ENCODE results near the gene C16orf96. TPM values are rescaled to one million over a fixed set of nuclear protein-coding genes. Genes with fewer than 3 reads are reported as not detected.

C16orf96 gene
- total RNA-seq, 1 experiment from 2014 or later: not detected

DNA sequence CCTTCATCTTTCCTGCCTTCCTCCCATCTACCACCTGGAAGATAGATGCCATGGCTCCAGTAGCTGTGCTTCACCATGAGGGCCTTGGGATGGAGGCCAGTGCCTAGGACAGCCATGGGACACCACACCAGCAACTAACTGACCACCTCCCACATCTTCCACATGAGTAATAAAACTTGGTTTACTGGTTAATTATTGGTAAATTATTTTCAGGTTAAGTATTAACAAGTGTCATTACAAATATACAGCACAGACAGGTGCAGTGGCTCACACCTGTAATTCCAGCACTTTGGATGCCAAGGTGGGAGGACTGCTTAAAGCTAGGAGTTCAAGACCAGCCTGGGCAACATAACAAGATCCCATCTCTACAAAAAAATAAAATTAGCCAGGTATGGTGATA lies 31.6 kb upstream of the C16orf96 start:
- DNase-seq (ENCODE audit: extremely low read depth, low read depth): no peak

DNA sequence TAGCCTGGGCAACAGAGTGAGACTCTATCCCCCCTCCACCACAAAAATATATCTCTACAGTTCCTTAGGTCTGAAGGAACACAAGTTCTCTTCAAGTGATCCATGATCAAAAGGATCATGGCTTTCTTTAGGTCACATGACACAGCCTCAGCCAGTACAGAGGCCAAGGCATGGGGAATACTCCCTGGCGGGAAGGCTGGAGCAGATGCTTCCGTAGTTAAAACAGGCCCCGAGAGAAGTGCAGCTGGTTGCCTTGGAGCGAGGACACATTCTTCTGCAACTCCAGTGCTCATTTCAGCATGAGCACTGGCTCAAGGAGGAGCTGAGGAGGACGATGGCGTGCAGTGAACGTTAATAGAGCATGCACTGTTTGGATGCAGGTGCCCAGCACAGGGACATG lies 31.1 kb upstream of the C16orf96 start:
- no peak for DNase-seq (ENCODE audit: extremely low read depth, low read depth)

DNA sequence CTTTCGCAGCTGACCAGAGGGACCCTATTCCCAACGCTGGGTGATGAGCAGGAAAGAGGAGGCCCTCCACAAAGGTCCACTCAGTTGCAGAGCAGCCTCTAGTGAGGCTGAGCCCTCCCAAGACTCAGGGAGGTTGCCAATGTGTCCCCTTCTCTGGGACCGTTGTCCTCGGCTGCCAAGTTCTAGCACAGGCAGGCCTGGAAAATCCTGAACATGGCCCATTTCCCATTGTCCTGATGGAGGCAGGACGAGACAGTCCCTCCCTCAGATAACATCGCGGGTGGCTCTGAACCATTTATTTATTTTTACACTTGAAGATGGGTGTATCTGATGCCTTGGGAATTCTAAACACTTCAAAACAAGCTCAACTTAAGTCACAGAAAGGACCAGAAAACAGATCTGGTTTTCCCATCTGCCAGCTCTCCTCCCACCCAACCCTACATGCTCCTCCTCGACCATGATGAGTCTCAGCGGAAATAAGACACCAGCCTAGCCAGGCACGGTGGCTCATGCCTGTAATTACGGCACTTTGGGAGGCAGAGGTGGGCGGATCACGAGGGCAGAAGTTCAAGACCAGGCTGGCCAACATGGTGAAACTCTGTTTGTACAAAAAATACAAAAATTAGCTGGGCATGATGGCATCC lies 30.4 kb upstream of the C16orf96 start:
- no peak for DNase-seq (ENCODE audit: extremely low read depth, low read depth)

DNA sequence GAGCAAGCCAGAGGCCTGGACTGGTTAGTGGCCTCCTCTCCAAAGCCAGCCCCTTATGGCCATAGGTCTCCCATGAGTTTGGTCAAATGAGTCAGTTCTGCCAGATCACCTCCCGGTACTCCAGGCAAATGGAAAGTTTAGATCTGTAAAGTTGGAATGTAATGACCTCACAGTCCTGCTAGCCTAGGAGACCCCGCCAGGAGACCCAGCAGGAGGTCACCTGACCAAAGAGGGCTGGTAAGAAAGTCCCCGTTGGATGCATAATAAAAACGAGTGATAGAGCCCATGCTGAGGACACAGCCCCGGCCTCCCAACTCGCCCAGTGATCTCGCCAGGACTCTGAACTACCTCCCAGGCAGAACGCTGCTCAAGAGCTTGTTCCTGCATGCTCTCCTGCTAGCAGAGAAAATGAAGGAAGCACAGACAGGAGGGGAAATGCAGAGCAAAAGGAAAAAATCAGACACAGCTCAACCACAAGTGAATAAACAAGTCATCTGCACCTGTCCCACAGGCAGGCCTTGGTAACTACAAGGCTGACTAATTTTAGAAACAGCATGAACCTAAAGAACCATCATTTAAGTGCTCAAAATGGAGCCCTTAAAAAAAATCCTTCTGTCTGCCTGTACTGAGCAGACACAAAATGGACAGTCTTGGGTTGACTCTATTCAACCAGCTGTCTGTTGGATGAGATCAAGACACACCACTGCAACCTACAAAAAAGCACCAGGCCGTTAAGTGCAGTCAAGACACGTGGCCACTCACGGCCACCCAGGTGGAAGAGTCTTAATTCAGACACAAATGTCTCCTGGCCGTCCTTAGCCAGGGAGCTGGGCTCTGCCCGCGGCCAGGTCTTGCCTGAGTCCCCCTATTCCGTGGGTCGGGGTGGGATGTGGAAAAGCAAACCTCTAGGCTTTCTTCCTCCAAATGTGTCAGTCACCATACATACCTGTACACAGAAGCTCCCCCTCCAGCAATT lies 26.8 kb upstream of the C16orf96 start:
- DNase-seq (ENCODE audit: extremely low read depth, low read depth): no peak

DNA sequence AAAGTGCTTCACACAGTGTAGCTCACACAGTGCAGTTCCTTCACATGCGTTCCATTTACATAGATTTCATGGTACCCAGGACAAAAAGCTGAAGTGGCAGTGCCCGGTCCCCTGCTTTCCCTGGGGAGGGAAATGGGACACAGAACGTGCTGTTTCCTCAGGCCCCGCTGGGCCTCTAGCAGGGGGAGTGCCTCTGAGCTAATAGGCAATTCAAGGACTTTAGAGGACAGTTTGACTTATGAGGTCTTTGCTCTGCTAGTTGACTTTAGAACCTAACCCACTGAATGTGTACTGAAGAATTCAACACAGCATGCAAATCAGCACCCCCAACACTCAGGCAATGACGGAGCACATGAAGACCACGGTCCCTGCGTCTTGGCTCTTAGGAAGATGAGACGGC lies 24.3 kb upstream of the C16orf96 start:
- DNase-seq (ENCODE audit: extremely low read depth, low read depth): no peak

DNA sequence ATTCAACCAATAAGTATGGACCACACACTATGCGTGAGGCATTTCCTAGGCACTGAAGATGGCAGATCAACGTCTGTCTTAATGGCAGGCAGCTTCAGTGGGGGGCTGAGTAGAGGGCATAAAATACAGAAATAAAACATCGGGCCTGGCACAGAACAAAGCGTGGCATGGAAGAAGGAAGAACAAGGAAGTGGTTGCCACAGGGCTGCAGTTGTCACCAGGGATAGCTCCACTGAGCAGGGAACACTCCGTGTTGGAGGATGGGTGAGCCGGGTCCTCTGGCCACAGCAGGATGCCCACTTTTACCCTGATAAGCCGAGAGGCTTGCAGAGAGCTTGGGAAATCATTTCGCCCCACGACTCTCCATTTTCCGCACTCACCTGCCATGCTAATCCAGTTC lies 23.9 kb upstream of the C16orf96 start:
- no peak for DNase-seq (ENCODE audit: extremely low read depth, low read depth)

DNA sequence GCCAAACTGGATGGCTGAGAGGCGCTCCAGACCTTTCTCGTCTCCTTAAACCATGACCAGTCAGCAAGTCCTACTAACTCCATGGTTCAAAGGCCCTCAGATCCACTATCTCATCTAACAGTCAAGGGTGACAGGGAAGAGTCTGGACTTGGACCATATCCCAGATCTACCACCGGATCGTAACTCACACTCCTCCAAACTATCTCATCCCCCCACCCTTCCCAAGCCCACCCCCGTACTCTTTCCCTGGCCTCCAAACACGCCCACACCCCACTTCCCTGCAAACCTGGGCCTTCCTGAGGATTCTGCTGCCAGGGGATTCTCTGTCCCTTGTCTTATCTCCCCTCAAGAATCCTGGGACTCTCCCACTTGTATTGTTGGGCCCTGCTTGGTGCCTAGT lies 22.6 kb upstream of the C16orf96 start:
- DNase-seq (ENCODE audit: extremely low read depth, low read depth): no peak

DNA sequence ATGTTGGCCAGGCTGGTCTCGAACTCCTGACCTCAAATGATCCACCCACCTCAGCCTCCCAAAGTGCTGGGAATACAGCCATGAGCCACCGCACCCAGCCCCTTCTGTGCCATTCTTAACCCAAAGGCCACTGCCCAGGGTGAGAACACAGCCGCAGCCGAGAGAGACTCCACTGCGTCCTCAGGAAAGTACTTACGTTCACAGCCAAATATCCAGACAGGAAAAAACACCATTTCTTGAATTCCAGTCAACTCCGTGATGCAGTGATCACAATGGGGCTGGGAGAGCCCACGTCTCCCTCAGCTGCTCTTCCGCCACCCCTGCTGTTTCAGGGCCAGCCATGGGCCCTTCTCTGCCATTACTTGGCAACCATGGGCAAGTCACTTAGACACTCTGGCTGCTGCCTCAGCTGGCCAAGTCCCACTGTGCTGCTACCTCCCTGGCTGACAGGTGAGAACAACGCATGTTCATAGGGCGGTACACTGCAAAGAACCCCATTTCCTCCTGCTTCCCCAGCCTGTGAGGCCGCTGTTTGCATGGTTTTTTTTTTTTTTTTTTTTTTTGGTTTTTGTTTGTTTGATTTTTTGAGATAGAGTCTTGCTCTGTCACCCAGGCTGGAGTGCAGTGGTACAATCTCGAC lies 21.9 kb upstream of the C16orf96 start:
- DNase-seq (ENCODE audit: extremely low read depth, low read depth): no peak

DNA sequence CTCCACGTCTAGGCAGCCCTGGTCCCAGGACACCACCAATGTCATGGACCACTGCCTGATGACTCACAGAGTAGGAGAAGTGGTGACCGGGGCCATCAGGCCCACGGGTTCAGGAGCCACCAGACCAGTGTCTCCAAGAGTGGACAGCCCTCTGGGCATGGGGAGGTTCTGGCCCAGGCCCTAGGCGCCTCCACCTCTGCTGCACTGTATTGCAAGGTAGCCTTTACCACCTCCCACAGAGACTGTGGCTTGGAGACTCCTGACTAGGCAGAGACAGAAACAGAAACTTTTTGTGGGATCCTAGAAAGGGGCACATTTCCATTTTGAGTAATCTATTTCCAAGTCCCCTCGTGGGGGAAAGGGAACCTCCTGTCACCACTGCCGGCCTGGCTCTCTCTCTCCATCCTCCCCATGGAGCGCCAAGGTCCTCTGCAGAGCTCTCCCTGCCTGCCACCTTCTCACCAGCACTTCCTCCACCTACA lies 20.5 kb upstream of the C16orf96 start:
- DNase-seq (ENCODE audit: extremely low read depth, low read depth): no peak

DNA sequence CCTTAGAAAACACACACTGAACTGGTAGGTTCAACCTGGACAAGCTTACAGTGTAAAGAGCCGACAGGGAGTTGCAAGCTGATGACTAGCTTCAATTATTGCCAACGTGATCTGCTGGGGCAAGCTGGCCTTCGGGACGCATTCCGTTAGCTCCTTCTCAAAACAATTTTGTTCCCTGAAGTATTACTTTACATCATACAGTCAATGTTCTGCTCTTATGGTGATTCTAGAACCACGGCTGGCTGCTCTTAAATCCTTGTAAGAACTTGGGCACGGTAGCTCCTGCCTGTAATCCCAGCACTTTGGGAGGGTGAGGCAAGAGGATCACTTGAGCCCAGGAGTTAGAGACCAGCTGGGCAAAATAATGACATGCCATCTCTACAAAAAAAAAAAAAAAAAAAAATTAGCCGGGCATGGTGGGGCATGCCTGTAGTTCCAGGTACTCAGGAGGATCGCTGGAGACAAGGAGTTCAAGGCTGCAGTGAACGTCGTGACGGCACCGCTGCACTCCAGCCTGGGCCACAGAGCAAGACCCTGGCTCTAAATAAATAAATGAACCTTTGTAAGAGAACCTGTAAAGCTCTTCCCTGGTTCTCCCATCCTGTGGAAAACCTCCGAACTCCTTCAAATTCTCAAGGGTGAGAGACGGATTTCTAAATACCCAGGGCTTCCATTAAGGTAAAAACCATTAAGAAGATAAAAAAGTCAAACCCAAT lies 19.6 kb upstream of the C16orf96 start:
- no peak for DNase-seq (ENCODE audit: extremely low read depth, low read depth)

DNA sequence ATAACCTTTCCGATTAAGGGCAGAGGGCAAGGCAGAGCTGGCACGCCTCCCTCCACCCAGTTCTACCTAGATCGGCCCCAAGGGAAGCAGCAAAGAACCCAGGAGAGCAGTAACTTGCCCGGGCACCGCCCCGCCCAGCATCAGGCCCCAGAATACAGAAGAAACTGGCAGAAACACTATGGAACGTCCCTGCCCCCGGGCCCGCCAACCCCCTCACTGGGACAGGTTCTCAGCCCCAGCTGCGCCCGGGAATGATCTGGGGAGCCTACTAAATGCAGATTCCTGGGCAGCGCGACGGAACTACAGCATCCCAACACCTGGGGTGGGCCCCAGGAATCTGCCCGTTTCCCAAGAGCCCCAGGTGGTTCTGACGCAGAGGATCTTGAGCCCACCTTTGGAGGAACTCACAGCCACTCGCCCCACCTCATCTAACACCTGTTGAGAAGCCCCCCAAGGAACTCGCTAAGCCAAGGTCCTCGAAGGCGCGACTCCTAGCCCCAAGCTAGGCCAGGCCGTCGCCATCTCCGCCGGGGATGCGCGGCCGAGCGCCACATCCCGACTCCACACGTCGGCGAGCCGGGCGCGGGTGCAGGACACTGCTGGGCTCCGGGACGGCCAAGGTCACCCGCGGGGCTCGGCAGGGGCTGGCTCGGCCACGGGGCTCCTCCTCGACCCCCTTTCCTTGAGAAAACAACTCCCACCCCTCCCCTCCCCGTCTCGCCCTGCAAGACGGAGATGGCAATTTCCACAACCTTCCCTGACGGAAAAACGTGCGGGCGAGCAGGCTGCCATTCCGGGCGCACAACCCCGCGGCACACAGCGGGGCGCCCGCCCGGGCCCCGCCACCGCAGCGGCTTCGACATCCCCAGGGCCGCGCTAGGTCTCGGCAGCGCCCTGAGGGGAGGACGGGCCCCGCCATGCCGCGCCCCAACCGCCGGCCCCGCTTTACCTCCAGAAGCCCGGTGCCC lies 18.5 kb upstream of the C16orf96 start:
- DNase-seq (ENCODE audit: extremely low read depth, low read depth): no peak

DNA sequence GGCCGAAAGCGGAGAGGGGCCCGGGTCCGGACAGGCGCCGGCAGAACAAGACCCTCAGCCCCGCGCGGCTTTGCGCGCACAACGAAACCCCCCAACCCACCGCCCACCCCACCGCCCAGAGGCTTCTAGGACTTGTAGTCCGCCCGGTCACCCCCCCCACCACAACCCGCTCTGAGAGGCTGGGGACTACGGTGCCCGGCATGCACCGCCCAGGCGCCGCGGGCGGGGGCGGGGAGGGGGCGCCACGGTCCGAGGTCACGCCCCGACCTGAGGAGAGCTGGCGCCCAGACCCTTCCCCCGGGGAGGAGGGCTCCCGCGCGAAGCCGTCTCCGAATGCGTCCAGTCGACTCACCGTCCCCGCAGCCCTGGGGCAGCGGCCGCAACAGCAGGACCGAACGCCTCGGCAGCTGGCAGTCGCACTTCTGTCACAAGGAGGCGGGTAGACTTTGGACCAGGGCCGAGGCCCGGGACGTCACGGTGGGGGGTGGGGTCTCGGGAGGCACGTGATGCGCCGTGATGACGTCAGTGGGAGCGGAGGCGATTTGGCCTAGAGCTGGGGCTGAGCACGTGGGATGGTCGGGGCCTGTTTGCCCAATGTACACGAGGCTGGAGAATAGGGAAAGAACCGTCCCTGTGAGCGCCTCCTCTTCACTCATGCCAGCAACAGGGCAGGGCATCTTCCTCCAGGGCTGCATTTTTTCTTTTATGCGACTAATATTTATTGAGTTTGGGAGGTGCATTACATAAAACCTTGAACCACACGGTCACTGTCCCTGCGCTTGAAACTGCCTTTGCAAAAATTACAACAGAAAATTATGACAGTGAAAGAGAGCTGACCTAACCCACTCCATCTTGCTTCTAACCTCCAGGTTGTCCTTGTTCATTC lies 17.5 kb upstream of the C16orf96 start, which contains the start of gene CDIP1:
Gene CDIP1 (minus strand): TSS at position 424 of the 886 bp plus-strand sequence. CDS start 24,643 bp downstream, outside the sequence.
- peak; percentile 92 for DNase-seq (ENCODE audit: extremely low read depth, low read depth)

DNA sequence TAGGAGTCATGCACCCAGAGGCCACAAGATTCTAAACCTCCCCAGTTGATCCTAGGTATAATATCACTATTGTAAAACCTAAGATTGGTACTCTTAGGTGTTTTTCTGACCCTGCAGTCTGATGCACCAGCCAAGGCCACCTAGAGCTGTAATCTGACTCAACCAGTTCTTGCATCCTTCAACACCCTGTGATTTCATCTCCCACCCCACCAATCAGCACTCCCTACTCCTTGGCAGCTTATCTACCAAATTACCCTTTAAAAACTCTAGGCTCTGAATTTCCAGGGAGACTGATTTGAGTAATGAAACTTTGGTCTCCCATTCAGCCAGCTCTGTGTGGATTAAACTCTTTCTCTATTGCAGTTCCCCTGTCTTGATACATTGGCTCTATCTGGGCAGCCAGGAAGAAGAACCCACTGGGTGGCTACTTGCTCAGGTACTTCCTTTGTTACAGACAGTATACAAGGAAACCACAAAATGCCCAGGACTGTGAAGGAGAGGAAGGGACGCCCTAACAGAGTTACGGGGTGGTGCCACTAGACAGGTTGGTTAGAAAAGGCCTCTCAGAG lies 16.3 kb upstream of the C16orf96 start:
- no peak for DNase-seq (ENCODE audit: extremely low read depth, low read depth)

DNA sequence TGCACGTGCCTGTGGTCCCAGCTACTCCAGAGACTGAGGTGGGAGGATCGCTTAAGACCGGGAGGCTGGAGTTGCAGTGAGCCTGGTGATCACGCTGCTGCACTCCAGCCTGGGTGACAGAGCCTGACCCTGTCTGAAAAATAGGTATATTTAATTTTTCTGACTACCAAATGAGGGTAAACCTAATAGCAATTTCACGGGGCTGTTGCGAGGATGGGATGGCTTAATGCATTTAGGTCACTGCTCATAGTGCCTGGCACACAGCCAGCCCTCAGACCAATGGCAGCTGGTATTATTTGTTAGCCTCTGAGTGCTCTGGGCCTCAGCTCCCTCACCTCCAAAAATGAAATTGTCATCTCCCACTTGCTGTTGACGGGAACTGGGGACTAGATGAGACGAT lies 11.7 kb upstream of the C16orf96 start:
- no peak for DNase-seq (ENCODE audit: extremely low read depth, low read depth)

DNA sequence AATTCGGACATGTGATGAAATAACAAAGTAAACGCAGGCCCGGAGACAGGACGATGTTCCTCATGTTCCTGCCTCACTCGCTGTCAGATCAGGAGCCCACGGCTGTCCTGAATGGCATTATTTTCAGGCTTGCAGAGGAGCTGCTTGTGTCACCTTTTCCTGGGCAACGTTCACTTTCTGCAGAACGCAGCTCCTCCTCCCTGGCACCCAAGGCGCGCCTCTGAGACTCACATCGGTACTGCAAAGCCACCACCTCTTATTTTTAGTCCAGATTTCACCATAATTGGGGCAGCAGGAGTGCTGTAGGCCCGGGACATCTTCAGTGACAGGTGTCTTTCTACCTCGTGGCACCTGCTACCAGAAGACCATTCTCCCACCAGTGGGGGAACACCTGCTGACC lies 8.0 kb upstream of the C16orf96 start:
- no peak for DNase-seq (ENCODE audit: extremely low read depth, low read depth)

DNA sequence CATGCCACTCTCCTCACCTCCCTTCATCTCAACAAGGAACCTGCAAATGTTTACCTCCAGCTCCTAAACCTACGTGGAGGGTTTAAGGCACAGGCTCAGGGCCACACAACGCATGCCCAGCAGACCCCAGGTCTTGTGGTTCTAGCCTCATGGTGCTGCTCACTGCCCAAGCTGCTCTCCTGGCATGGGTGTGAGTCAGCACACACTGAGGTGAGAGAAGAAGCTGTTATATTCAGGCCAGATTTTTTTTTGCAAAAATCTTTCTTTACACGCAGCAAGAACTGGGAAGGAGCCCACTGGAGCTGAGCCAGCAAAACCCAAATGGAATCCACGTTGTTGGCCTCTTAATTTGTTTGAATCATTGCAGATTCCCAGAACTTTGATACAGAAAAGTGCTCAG lies 5.5 kb upstream of the C16orf96 start:
- DNase-seq (ENCODE audit: extremely low read depth, low read depth): no peak

DNA sequence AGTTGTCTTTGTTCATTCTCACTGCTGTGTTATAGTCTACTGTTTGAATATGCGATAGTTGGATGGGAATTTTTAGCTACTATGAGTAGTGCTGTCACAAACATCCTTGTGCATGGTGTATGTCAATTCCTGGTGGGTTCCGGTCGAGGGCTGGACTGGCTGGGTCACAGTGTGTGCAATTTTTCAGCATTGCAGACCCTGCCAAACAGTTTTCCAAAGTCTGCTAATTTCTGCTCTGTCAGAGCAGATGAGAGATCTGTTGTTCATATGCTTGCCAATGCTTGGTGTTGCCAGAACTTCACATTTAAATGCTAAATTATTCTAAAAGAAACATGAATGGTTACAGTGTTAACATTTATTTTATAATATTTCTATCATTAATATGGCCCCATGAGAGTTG lies 3.6 kb upstream of the C16orf96 start:
- no peak for DNase-seq (ENCODE audit: extremely low read depth, low read depth)

DNA sequence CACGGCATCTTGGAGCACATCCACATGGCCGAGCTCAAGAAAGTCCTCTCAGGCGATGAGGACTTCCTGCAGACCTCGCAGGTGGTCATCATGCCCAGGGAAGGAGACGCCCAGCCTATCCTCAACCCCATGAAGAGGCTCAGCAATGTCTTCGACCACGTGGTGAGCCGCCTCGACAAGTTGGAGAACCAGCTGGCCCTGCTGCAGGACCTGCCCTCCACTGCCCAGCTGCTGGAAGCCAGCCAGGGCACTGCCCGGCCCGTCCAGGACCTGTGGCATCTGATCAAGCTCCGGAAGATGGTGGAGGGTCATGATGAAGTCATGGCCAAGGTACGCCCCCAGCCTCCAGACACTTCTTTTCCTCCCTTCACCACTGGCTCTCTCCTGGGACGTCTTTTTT lies 440 bp downstream of the C16orf96 start:
- no peak for DNase-seq (ENCODE audit: extremely low read depth, low read depth)
